Left colon (tissue), 2 donors: ENCODE data around the gene DEUP1. TPM values are rescaled to one million over a fixed set of nuclear protein-coding genes. Genes with fewer than 3 reads are reported as not detected.

ENCODE experiments used
- ATAC-seq: fragments of 200-7000 bp; cut with Tn5 transposase; one replicate; pipeline ENCODE4 v1.9.1; 2020; ENCODE audit warnings: mild to moderate bottlenecking, moderate library complexity
- DNase-seq, 2 donors: peaks; one replicate each; pipeline ENCODE4 v3.0.0-alpha.2; 2020
- intact Hi-C, 2 donors: fragments of 100-400 bp; cut with DNase I in 1 of 2; cut with micrococcal nuclease in 1 of 2; formaldehyde crosslinking; loops; one replicate each; pipeline versions ENCODE4 v1.11.2 to v1.14.0; 2022; cut with DNase I, micrococcal nuclease
- total RNA-seq, 2 donors: library from RNA; stranded (reverse); fragmentation: NEBNext Ultra II Directional; extraction: Animal tissue kit (Norgen Biotek cat#: 25700); gene quantifications; one replicate each; pipeline ENCODE4 v1.2.1, GENCODE V29; 2021
- donor health status: DM: no; HTN: no; CAD: no.
- donor health status: DM: yes; HTN: yes; CAD: no.

The DEUP1 gene
- total RNA-seq, 2 donors from 2014 or later, result 0.27 TPM; not detected in 1

DNA sequence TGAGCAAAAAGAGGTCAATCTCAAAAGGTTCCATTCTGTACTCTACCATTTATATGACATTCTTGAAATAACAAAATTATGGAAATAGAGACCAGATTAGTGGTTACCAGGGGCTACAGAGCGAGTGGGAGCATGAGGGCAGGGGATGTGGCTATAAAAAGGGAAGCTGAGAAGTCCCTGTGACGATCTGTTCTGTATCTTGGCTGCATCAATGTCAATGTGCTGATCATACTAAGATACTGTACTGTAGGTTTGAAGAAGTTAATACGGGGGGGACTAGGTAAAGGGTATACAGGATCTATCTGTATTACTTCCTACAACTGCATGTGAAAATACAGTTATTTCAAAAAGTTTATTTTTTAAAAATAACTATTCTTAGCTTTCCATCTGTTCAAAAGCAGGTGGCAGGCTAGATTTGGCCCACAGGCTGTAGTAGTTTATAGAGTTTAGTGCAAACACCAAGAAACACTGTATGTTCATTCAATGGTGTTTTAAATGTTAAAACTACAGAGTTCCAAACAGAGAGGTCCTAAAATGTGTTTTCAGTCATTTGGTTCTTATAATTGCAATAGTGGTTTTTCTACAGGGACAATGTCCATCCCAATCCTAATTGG, 134.5 kb downstream of the DEUP1 start:
- DNase-seq (no peak), ATAC-seq (no peak)
- intact Hi-C loops, result no loop called here

DNA sequence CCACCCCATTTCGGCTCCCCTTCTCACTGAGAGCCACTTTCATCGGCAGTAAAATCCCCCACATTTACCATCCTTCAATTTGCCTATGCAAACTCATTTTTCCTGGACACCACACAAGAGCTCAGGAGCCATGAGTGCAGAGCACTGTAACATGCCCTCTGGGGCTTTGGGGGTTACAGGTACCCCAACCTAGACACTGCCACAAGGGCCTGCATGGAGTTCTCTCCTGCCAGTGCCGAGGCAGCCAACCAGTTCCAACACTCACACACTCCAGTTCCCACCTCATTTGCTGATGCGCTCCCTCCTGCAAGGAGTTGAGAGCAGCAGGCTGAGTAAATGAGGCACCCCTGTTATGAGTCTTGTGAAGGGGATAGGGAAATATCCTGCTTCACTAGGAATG, 136.5 kb downstream of the DEUP1 start:
- ATAC-seq (no peak), DNase-seq (no peak)
- intact Hi-C loops, result no loop called here

DNA sequence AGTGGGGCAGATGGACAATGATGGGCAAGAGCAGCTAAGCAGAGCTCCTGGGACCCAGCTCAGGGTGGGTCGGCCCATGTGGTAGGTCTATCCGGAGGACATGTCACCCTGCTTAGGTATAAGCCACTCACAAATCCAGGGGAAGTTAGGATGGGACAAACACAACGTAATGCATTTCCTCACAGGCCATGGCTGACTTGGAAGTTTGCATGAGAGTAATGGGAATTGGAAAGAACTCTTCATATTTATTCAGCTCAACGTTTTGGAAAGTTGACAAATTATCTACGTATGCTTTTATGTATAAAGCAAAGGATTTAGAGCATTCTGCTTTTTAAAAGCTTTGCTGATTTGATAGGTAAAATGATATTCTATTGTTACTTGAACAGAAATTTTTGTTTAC, 137.7 kb downstream of the DEUP1 start:
- ATAC-seq (no peak), DNase-seq (no peak)
- intact Hi-C loops, result no loop called here

DNA sequence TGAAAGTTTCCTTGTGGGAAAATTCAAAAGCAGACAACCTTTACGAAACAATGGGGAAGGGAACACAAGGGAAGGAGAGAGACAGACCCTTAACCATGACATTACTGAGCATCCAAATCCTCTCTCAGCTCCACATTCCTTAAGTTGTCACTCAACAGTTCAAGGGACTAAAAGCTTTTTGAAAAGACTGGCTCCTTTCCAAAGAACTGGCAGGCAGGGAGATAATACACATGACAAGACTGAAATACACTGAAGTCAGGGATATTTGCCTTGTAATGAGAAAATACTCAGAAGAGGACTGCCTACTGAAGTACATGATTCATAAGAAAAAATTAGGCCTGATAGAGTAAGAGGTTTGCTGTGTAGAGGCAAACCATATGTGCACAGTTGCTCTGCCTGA, 143.6 kb downstream of the DEUP1 start:
- intact Hi-C loops, result no loop called here
- no peak for DNase-seq
- ATAC-seq, result no peak

DNA sequence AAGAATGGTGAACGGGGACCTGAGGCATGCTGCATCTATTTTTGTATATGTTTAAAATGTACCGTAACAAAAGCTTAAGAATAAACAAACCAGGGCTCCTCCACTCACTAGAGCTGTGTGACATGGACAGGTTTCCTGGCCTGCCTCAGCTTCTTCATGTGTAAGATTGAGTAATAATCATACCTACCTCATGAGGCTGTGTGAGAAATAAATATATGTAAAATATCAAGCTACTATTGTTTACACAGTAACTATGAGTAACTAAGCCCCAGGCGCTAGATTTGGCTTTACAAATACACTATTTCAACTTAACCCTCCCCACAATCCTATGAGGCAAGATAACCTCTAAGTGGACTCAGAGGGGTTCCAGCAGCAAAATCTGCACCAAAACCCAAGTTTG, 146.3 kb downstream of the DEUP1 start:
- ATAC-seq, result no peak
- no peak for DNase-seq
- intact Hi-C loops, result no loop called here

DNA sequence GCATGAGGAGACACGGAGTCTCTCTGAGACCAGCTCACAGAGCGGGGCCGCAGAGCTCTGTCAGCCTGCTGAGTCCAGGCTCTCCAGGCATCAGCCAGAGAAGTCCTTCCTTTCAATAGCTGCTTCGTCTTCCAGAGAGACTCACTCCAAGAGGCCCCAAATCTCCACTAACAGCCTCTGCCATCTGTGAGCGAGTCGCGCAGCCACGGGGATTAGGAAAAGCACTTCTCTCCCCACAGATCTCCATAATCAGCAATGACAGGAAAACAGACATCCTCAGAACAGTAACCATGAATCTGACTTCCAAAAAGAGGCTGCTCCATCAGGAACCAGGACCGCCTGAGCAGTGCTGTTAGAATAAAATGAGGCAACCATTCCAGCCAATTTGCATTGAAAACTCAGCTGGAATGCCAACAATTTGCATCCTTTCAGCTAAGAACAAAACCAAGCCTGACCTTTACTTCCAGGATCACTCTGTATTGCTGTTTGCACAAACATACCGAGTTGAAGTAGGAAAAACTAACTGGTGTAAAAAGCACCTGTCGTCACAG, 147.2 kb downstream of the DEUP1 start:
- no peak for ATAC-seq
- intact Hi-C loops, result no loop called here
- no peak for DNase-seq

DNA sequence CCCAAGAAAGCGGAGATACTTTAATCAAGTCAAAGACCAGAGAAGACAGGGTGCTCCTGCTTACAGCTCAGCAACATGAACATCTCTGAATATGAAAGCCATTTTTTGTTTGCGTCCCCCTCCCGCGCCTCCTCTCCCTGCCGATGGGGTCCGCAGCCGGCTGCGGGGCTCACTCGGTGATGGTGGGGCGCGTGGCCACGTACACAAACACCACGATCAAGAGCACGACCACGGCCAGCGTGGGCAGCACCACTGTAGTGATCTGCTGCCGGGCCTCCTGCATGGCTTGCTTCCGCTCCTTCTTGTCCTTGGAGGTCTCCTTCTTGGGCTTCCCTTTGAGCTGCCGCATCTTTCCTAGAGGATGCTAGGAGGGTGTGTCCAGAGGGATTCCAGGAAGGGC, 148.3 kb downstream of the DEUP1 start:
- ATAC-seq, result no peak
- DNase-seq, result no peak
- intact Hi-C loops, result no loop called here

DNA sequence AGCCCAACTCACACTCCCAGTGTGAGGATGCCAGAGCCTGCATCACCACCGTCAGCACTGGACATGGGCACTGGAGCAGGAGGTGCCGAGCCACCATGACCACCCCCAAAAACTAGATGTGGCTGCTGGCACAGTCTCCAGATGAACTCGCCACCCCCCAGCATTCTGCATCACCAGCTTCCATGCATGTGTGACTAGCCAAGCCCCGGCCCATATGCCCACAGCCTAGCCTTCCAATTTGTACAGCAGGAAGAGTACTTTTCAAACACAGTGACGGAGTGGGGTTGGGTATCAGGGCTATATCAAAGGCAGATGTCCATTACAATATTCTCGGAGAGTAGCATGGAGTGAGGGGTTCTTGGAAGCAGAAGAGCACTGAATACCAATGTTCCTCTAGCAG, 149.7 kb downstream of the DEUP1 start:
- intact Hi-C loops, result no loop called here
- no peak for DNase-seq

DNA sequence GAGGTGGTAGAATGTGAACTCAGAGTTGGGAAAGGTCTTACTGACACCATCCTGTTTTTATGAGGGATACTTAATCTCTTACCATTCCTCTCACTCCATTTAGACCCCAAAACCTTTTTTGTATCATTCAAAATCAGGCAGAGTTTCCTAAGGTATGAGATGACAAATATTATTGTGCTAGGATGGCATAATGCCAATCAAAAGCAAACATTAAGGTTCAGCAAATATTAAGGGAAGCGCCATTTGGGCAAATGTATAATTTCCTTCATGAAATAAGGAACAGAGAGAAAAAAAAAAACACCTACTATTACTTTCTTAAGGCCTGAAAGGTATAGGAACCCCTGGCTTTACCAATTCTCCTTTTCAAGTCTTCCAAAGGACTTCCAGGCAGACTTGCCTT, 150.2 kb downstream of the DEUP1 start:
- intact Hi-C loops, result no loop called here
- DNase-seq (no peak), ATAC-seq (no peak)

More for the DNA sequence above, 149.7 kb downstream of the DEUP1 start:
- no peak for ATAC-seq

DNA sequence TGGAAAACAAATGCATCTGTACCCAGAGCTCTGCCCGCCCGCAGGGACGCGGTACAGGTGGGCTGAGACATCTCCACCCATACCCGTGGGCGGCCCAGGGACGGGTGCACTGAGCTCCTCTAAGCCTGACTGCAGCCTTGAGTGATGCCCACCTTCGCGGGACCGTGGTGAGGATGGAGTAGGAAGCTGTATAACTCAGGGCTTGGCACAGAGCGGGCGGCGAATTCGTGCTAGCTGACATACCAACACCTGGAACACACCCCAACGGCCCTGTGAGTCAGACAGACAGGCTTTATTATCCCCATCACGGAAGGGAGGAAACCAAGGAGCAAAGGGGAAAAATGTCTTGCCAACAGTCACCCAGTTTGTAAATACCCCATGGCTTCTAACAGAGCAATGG, 150.7 kb downstream of the DEUP1 start:
- ATAC-seq, result peak; percentile 96

DNA sequence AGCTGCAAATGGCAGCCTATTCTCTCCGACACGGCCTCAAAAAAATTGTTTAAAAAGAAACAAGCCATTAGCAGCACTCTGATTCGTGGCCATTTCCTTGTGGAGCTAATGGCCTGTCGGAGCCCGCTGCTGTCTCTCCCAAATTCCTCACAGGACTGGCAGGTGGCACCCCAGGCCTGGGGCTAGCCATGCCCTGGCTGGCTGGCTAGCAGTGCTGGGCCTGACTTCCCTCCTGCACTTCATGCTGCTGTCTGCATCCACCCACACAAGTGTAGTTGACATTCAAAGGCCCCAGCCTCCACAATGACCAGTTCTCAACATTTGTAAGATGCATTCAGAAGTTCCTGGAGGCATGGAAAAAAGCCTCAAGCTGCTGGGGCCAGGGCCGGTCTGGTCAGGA, 151.2 kb downstream of the DEUP1 start:
- no peak for DNase-seq
- intact Hi-C loops, result no loop called here

More for the DNA sequence above, 150.7 kb downstream of the DEUP1 start:
- intact Hi-C loops, result no loop called here
- DNase-seq, result peak; percentile 75 to 85

DNA sequence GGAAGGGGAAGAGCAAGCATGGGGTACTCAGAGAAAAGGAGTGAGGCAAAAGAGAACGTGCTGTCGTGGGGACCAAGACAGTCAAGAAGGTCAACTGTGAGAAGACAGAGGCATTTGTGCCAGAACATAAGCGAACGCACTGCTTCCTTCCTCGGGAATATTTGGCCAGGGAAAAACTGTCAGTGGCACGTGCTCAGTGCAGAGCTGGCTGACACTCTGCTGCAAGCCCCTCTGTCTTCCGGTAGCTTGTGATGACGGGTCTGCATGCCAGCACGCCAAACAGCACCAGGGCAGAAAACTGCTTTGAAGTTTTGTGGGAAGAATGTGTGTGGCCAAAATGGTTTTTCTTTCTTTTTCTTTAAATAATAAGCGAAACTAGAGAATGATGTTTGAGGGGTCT, 152.0 kb downstream of the DEUP1 start:
- intact Hi-C loops, result no loop called here
- DNase-seq (no peak), ATAC-seq (no peak)

More for the DNA sequence above, 151.2 kb downstream of the DEUP1 start:
- ATAC-seq, result peak; percentile 60

DNA sequence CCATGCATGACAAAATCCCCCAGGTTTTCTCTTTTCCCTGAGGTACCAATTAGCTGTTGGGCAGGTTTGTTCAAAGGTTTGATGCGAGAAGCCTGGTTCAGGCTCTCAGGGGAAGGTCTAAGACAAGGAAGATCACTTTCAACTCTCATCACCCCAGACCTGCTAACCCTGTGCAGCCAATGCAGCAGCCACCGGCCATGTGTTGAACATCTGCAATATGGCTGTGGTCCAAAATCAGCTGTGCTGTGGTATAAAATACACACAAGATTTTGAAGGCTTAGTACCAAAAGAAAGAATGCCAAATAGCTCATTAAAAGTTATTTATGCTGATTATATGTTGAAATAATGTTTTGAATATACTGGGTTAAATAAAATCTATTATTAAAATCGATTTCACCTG, 154.2 kb downstream of the DEUP1 start:
- ATAC-seq (no peak), DNase-seq (no peak)
- intact Hi-C loops, result no loop called here

DNA sequence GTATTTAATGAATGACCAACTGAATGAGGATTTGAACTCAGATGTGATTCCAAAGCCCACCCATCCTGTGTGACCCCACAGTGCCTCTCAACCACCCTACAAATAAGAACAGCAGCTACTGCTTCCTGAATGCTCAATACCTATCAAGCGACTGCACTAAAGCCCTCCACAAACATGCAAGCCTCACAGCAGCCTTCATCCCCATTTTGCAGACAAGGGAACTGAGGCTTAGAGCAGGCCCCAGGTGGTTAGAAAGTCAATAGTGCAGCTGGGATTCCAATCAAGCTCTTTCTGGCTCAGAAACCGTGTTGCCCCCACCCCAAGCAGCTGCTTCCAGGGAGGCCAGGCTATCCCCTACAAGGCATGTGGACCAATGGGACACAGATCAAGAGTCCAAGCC, 155.4 kb downstream of the DEUP1 start:
- intact Hi-C loops, result no loop called here
- ATAC-seq, result no peak

DNA sequence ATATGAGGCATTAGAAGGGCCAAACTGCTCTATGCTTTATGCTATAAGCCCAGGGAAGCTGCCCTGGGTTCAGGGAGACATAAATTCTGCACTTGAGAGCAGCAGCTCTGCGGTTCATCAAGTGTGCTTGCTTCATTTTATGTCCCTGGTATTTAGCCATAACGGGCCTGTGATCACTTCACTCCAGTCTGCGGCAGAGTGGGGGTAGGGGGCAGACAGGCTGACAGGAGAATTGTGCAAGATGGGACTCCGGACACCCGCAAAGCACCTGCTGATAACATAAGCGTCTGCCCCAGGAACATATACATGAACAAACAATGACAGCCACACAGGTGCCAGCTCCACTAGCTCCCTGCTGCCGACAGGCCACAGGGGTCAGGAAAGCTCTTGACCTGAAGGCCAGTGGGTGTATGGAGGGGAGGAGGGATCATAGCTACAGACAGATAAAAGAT, 156.5 kb downstream of the DEUP1 start:
- ATAC-seq (peak; percentile 43), DNase-seq (peak; percentile 15 to 51)
- intact Hi-C loops, result no loop called here

More for the DNA sequence above, 155.4 kb downstream of the DEUP1 start:
- no peak for DNase-seq

Other genes with a start within 250 kb of the DEUP1 start
- gene SLC36A4, start 132.8 kb upstream of the DEUP1 start, total RNA-seq, result 10 to 100 TPM; 10.6 to 10.8 TPM
- 10 to 100 TPM; 56.8 to 74.8 TPM for gene SMCO4, start 212.6 kb downstream of the DEUP1 start, total RNA-seq